T-helper 9 cell (primary cell): ENCODE measurements around the gene LAMA3.

Experiments used
- DNase-seq: peaks from one replicate; pipeline ENCODE4 v3.0.0-alpha.2; 2020

LAMA3 gene

DNA sequence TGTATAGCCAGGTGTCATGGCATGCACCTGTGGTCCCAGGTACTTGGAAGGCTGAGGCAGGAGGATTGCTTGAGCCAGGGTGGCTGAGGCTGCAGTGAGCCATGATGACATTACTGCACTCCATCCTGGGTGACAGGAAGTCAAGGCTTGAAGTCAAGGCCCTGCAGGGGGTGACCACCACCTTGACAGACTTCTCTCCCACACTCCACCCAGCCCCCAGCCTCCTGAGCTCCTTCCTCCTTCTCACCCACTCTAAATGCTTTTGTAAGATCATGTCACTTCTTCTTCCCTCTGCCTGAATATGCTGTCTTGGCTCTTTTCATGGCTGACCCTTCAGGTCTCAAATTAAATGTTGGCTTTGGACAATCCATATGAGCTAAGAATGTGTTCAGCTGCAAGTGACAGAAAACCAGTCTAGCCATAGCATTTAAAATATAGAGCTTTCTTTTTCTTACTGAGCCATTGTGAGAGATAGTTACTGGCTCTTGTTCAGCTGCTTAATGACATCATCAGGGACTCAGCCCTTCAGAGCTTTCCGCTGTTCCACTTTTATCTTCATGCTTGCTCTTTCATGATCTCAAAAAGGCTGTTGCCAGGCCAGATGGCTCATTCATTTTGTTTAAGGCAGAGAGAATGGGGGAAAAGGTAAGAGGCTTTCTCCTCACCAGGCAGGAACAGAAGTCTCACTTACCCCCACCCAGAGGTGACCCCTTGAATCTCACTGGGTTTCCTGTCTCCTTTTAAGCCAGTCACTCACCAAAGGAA is 288.6 kb downstream of the LAMA3 start:
- DNase-seq = no peak

DNA sequence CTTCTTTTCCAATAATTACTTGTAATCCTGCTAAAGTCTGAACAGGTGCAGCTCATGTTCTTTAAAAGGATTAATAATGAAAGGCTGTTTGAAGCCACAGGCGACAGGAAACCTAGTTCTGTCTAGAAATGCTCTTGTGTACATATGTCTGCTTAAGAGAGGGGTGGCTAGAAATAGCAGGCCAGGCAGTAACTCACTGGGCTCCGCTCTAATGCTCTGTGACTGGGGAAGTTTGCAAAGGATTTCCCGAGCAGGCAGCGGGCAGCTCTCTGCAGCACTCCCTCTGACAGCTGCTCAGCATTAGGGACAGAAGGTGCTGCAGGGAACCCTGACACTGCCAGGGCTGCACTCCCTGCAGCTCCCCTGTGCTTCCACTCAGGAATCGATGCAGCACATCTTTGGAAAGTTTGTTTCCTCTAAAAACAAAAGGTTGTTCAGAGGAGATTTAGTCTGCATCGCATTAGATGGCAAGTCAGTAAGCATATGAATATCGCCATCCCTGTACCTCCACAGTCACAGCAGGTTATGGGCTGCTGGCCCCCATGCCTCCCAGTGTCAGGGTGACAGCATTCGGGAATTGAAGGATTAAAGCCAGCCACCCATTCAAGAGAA is 292.2 kb downstream of the LAMA3 start:
- no peak for DNase-seq

DNA sequence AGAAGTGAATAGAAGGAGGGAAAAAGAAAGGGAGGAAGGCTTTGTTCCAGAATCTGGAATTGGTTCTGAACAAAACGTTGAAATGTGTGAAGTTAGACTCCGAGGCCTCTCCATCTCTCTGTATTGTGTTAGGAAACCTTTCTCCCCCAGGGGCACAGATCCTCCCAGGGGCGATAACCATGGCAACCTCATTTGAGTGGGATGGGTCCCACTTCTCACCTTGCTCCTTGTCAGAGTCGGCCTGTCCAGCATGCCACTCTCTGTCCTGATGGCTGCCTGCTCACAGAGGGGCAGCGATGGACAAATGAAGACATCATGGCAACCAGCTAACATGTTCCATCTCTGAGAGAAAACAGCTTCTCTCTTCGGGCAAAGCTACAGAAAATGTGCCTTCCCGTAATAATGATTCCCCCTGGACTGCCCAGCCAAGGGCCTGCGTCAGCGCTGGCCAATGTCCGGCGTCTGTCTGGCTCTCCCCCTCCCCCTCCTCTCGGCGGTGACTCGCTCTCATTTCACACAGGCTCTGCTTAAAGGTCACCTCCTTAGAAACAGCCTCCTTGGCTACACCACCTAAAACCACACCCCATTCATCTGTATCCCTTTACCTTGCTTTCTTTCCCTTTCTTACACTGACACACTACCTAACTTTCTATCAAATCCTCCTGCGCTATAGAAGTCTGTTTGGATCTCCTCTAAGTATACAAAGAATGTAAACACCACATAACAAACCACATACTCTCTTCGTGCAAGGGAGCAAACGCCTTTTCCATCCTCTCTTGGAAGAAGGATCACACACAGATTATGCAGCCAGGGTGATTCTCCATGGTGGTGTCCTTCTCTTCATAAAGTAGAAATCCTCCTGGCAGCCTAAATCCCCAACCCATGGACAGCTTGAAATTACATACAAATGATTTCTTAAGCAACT is 293.2 kb downstream of the LAMA3 start:
- DNase-seq = no peak

DNA sequence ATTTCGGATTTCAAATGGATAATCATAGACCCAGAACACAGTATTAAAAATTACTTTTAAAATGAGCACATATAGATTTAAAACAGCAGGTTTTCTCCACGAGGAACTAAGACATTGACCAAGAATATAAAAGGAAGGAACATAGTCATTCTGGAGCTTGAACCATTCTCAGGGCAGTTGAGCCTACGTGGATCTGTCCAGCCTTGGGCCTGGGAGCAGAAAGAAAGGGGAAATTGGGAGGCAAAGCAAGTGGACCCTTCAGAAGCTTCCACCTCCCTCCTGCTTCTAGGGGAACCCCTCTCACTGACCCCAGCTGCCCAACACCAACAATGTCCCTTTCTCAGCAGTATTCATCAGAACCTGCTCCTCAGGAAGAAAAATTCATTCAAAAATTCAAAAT is 293.9 kb downstream of the LAMA3 start:
- no peak for DNase-seq

DNA sequence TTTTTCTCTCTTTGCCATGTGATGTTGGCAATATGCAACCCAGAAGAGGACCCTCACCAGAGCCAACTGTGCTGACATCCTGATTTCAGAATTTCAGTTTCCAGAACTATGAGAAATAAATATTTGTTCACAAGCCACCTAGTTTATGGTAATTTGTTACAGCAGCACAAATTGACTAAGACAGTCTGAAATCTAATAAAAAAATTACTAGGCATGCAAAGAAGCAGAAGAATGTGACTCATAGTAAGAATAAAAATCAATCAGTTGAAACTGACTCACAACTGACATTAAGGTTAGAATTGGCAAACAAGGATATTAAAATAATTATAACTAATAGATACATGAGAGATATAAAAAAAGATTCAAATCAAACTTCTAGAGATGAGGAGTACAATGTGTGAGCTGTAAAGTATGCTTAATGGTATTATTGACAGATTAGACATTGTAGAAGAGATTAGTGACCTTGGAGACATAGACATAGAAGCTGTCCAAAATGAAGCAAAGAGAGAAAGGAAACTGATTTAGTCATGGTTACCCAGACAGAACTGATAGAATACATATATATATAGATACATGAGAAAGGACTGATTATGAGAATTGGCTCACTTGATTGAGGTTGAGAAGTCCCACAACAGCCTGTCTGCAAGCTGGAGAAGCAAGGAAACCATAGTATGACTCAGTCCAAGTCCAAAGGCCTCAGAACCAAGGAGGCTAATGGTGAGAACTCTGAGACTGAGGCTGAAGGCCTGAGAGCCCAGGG is 297.5 kb downstream of the LAMA3 start:
- DNase-seq = no peak

DNA sequence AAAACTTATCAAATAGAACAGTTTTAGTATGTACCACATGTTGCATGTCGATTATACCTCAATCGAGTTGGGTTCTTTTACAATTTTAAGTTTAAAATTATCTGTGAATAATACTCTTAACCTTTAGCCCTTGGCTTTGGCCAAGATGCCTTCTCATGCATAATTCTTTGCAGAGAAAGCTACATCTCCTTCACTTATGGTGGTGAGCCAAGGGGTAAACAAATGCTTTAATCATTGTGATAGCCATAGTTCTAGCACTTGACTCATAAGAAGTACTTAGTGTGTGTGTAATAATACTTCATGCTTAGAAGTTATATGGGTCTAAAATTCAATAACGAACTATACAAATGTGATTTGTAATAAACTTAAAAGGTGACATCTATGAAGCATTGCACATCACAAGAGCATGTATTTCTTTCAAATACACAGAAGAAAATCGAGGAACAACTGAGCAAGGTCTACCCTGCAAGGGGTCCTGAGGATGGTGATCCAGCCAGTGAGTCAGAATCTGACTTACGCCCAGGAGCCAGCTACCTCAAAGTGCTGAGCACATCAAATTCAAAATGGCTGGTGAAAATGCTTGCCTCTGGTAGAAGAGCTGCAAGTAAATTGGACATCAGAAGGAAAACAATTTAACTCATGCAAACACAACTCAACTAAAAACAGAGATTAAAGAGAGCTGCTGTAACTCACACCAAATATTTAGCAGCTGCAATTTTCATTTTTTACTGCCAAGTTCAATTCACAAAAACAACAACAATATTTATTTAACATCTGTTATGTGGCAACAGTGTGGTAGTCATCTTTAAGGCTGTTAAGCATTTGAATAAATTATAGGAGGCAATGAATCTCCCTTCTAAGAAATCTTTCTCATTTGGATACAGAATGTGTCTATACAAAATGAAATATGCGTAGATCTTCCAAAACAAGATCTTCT is 301.5 kb downstream of the LAMA3 start:
- DNase-seq = no peak

- peak; percentile 52 for DNase-seq
Observed at GRCh38 chr18:23992089-23992940, 303.1 kb downstream of the LAMA3 start.

DNA sequence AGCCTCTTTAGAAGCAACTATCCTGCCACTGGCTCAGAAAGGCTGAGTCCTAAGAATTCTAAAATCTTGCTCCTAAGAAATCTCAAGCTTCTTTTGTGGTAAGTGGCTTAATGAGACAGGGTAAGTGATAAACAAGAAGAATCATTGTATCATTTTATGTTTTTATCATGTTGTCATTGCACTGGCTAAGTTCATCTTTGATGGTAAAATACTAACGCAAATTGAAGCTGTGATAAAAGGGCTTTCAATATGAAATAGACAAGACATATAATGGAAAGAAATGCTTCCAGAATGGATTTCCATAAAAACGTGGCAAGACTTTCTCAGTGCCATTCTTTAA is 303.7 kb downstream of the LAMA3 start:
- DNase-seq = no peak

GRCh38 chr18:23994361-23994902 is 305.2 kb downstream of the LAMA3 start:
- DNase-seq = peak; percentile 28

GRCh38 chr18:23995180-23995579 is 305.9 kb downstream of the LAMA3 start:
- DNase-seq = no peak

DNA sequence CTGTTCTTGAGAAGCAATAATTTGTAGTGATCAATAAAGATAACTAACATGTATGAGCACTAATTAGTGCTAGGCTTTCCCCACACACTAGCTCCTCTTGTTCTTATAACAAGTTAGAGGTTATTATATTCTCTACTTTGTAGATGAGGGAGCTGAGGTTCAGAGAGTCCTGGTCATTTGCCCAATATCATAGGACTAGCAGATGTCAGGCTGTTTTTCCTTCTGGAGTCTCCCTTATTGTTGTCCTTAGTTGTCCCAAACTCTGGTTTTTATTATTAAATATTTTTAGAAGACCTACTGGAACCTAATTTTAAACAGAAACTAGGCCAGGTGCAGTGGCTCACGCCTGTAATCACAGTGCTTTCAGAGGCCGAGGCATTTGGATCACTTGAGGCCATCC is 308.8 kb downstream of the LAMA3 start:
- no peak for DNase-seq

GRCh38 chr18:23998820-23999219 is 309.6 kb downstream of the LAMA3 start:
- DNase-seq = no peak

DNA sequence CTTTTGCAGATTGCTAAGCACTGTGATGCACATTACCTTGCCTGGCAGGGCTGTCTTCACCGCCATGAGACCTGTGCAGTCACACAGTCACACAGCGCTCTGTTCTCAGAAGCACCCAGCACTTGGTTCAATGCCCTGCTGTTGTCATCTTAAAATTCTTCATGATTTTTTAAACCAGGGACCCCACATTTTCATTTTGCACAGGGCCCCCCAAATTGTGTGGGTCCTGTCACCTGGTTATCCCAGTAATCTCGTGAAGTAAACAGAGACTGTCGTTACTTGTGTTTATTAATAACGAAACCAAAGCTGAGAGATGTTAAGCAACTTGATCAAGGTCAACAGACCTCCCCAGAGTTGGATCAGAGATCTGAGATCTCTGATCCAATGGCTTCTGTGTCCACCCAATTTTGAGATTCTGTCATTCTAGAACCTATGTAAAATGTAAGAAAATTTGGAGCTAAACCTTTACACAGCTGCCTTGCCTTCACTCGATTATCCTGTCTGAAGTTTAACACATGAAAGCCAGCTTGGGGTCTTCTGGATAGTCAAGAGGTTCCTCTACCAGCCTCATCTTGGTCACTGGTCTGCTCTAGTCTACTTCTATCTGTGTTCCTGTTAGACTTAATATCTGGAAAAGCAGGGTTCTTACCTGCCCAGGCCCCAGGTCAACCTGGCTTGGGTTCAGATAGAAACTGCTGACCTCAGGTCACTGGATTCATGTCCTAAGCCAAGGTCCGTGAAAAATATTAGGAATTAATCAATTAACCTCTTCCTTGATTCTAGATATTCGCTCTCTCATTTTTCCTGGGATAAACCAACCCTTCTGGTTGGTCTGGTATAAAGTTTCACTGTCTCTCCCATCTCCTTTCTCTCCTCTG is 311.6 kb downstream of the LAMA3 start:
- DNase-seq = no peak

GRCh38 chr18:24002479-24002878 is 313.2 kb downstream of the LAMA3 start:
- no peak for DNase-seq

DNA sequence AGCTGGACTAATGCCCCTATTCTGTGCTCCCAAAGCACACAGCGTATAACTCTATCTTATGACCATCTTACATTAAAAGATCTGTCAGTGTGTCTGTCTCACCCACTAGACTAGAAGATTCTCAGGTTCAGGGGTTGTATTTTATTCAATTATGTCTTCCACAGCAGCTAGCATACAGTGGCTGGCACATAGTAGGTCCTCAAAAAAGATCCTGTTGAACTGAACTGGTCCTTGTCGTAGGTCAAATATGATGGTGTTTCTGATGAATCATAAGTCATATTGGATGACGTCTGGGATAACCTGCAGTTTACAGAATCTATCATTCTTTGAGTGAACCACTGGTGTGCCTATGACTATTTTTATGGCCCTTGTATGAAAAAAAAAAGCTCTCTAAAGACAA is 314.0 kb downstream of the LAMA3 start:
- DNase-seq = no peak

GRCh38 chr18:24003903-24004640 is 314.8 kb downstream of the LAMA3 start:
- DNase-seq = no peak
